T follicular helper cell (primary cell): ENCODE data around the gene DAND5.

Experiments
- DNase-seq: peaks from one replicate; pipeline ENCODE4 v3.0.0-alpha.2; 2020; ENCODE audit warnings: low read depth

DAND5 gene

DNA sequence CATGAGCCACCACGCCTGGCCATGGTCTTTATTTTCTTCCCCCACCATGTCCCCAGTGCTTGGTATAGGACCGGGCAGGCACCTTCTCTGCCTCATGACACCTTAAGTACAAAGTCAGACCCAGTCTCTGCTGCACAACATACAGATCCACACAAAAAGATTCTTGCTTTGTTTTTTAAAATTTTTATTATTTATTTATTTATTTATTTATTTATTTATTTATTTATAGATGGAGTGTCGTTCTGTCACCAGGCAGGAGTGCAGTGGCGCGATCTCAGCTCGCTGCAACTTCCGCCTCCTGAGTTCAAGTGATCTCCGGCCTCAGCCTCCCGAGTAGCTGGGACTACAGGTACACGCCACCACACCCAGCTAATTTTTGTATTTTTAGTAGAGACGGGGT is 23.4 kb downstream of the DAND5 start:
- no peak for DNase-seq

DNA sequence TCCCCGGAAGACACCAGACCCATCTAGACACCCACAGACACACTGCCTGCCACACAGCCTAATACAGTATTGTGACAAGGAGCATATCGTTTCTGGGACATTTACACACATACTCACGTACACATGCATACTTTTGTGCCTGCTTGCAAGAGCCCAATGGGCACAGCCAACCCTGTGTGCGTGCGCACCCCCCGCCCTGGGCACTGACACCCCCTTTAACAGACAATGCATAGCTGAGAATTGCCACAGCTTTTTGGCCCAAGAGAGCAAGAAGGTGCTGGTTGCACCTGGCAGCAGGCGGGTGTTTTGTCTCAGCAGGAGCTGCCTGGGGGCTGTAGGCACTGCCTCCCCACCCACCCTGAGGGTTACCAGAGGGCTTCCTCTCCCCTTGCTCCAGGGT is 24.2 kb downstream of the DAND5 start:
- DNase-seq = no peak

DNA sequence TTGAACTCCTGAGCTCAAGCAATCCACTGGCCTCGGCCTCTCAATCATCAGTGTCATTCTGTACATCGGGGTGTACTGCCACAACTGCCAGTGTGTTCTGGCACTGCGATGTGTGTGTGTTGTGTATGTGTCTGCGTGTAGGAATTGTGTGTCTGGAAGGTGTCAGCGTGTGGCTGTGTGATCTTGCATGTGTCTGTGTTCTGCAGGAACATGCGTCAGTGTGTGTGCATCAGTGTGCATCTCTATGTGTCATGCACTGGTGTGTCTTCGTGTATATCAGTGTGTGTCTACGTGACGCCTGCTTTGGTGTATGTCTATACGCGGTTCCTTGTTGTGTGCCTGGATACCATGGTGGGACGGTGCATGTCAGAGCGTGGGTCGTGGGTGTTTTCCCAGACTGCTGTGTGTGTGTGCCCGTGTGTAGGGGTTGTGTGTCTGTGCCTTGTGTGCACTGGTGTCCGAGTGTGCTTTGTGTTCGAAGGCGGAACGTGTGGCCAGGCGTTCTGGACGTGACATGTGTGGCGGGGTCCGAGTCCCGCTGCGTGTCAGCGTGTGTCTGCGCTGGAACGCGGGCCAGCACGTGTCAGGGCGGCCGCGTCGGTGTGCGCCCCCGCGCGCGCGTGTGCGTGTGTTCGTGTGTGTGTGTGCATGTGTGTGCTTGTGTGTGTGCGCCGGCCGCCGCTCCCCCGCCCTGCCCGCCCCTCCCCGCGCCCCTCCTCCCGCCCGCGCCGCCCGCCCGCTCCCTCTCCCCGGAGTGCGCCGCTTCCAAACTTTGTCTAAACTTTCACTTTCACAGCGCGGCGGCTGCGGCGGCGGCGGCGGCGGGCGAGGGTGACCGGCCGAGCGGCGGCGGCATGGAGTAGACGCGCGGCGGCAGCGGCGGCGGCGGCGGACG is 25.6 kb downstream of the DAND5 start, which contains the start of gene NFIX:
TSS of gene NFIX (plus strand) at position 775 of the 895 bp plus-strand sequence. CDS start 363 bp downstream, outside the sequence.
- DNase-seq = peak; percentile 38

DNA sequence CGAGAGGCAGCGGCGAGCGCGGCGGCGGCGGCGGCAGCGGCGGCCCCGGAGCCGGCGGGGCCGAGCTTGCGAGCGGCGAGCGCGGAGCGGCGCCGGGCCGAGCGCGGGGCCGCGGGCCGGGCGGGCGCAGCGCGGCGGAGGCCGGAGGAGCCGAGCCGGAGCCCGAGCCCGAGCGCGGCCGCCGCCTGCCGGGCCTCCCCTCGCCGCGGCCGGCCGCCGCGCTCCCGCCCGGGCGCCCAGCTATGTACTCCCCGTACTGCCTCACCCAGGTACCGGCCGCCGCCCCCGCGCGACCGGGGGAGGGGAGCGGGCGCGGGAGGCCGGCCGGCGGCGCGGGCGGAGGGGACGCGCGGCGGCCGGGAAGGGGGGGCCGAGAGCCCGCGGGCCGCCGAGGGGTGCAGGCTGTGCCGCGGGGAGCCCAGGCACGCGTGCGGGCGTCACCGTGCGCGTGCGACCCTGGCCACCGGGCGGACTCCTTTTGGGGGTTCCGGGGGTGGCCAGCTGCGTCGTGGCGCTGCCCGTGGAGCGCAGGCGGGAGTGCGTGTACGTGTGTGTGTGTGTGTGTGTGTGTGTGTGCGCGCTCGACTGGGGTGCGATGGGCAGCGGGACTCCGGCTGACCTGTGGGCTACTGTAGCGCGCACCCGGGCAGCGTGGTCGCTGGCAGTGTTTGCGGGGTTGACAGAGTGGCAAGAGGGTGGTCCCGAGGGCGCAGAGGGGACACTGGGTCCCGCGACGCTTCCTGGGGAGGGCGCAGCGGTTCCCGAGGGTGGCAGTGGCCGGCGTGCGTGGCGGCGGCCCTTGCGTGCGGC is 26.4 kb downstream of the DAND5 start:
- DNase-seq = no peak

DNA sequence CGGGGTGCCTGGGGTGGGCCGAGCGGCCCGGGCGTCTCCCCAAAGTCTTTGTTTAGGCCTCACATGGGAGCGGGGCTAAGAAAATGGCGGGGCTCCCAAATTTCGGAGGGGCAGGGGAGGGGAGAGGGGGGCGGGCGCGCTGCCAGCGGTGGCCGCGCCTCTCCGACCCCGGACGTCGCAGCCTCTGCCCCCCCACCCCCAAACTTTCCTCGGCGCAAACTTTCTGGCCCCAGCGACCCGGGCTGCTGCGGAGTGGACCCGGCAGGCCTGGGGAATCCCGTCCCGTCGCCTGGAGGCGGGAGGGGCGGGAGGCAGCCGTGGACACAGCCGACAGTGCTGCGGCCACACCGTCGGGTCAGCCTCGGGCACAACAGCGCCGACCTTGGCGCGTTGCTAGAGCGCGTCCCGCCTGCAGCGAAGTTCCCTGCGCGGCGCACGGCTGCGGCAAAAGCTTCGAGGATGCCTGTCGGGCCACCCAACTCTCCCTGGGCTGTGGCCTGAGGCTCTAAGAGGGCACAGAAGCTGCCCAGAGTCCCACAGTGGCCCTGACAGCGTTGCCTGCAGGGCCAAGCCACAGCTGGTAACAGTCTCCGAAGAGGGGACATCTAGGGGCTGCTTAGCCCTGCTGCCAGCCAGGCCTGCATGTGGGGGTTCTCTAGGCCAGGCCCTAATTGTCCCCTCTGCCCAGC is 27.2 kb downstream of the DAND5 start:
- DNase-seq = no peak

DNA sequence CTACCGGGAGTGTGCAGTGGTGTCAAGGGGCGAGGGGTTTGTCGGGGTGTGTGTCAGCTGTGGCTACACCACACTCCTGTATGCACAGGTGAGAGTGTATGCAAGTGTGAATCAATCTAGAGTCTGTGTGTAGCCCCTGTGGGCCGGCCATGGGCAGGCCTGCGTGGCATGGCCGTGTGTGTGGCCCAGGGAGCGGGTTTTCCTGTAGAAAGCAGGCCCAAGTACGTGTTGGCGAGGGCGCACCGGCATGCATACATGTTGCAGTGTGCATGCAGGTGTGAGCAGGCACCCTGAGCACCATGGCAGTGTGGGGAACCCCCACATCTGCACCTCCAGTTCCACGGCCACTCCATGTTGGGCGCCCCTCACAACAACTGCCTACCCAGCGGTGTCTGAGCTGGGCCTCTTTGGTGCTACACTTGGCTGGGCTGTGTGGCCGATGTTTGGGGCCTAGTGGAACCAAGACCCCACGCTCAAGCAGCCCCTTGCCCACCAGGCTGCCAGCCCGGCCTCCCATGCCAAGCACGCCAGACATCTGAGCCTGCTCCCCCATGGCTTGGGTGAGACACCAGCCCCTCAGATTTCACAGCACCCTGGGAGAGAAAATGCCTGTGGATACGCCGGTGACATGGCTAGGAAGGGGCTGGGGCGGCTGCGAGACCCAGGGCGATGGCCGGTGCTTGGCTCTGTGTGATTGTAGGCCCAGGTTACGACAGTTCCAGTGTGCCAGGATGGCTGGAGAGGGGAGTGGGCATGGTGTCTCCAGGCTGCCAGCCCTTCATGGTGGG is 28.0 kb downstream of the DAND5 start:
- no peak for DNase-seq

DNA sequence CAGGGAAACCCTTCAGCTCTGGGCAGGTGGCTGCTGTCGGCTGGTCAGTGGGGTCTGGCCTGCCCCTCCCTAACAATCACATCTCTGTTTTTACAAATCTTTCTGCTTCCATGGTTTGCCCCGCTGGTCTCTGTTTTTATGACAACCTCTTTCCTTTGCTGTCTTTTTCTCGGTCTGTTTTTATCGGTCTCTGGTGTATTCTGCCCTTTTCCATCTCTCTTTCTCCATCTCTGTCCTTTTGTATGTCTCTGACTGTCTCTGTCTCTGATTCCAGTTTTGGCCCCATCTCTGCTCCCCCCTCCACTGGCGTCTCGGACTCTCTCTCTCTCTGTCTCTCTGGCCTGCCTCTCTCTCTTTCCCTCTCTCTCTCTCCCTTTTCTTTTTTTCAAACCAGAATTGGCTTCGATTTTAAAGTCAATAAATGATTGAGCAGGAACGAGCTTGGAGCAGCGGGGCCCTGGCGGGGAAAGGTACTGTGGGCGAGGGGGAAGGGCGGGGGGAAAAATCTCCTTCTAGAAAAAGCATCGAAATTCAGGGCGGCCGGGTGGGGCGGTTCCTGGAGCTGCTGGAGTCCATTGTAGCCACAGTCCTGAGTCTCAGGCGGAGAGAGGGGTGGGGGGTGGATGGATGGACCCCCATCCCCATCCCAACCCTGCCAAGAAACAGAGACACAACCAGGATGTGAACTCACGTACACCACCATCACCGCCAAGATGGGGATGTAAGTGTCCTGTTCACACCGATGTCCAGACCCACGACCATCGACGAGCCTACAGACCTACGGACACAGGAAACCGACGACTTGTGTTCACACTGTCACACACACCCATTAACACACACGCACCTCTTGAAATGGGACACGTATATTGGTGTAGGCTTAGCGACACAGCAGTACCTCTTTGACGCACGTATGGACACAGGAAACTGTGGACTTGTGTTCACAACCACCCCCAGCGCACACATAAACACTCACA is 28.9 kb downstream of the DAND5 start:
- DNase-seq = no peak

DNA sequence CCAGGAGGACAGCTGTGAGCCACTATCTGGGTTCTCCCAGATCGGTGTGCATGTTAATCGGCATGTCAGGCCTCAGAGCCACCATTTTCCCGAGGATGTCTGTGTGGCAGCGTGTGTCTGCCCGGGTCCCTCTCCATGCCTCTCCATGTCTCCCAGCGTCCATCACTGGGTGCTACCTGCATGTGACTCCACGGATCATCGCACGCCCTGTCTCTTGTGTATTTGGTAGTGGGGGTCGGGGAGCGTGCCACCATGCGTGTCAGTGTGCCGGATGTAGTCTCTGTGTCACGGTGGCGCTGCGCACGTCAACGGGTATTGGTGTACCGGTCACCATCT is 31.8 kb downstream of the DAND5 start:
- no peak for DNase-seq

DNA sequence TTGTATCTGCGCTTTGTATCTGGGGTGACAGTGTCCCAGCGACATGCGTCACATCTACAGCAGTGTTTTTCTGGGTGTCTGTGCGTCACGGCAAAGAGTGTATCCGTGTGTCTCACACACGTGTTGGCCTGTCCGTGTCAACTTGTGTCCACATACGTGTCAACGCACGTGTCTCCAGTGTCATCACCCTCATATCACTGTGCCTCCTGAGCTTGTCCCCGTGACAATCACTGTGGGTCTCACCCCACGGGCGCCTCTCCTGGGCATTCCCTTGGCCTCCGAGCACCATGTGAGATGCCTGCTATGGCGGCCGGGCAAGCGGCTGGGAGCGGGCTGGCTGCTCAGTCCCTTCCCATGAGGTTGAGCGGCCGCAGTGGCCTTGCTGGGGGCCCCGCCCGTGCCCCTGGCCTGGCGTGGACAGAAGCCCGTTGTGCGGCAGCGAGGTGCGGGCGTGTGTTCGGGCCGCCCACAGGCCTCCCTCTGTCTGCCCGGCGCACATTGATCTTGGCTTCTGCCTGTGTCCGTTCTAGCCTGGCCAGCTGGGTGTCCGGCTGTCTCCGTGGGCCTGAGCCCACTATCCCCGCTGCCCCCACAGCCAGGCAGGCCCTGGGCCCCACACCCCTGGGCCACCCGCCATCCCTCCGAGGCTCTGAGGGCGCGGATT is 32.3 kb downstream of the DAND5 start:
- DNase-seq = no peak

DNA sequence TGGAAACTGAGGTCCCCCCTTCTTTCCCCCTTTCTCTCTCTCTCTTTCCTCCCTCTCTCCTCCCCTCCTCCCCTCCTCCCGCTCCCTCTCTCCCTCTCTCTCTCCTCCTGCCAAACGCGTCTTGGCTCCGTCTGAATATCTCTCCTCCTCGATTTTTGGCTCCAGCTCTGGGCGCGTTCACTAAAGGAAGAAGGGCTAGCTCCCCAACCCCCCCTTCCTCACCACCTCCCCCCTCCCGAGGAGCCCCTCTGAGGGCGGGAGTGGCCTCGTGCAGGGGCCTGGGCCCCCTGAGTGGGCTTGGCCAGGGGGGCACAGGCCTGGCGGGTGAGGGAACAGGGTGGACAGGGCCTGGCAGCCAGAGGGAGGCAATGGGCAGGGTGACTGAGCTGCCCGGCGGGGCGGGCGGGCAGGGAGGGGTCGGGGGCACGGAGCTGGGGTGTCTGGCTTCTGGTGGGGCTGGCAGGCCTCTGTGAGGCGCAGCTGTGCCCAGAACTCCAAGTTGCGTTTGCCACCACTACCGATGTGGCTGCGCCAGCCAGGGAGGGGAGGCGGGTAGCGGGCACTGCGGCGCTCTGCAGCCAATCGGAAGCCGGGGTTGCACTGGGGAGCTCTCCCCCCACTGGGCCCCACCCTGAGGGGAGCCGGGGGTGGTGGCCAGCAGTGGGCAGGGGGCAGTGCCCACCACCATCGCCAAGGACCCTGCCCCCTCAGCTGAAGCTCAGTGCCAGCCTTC is 33.0 kb downstream of the DAND5 start:
- DNase-seq = no peak

DNA sequence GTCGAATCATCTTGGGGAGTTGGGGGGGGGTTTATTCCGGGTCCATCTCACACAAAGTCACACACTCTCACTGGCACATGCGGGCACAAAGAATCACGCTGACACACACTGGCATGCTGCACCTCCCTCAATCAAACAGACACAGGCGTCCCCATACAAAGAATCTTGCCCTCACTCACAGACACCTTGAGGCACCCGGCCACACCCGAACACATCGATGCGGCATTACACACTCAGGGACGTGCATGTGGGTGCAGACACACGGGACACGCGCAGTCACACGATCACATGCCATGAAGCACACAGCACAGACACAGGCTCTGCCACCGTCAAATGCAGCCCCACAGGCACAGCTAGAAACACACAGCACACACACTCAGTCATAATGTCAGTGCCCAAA is 33.7 kb downstream of the DAND5 start:
- DNase-seq = no peak

DNA sequence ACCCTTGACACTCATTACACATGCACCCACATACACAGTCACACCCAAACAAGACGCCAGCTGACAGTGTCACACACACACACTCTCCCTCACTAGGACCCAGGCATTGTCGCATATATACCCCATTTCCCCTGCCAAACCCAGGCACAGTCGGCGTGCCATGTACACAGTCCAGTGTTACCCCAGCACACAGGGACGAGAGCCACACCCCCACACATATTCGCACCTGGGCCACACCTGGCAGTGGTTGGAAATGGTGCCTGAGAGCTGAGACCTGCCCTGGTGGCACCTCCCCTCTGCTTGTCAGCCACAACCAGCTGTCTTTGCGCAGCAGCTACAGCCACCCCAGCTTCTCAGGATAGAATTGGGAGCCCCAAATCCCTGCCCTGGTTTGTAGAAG is 34.9 kb downstream of the DAND5 start:
- no peak for DNase-seq

DNA sequence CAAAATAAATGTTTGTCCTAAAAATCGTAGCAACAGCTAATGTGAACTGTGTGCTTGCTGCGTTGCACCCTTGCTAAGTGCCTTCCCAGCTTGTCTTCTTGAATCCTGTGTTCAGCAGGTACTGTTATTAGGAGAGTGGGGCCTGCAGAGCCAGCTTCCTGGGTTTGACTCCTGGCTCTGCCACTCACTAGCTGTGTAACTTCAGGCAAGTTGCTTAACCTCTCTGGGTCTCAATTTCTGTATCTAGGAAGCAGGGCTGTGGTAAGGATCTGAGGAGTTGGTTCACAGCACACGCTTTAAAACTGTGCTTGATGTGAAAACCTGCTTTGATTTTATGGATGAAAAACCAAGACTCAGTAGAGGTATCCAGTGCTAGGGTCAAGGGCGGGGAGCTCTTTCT is 35.9 kb downstream of the DAND5 start:
- no peak for DNase-seq

DNA sequence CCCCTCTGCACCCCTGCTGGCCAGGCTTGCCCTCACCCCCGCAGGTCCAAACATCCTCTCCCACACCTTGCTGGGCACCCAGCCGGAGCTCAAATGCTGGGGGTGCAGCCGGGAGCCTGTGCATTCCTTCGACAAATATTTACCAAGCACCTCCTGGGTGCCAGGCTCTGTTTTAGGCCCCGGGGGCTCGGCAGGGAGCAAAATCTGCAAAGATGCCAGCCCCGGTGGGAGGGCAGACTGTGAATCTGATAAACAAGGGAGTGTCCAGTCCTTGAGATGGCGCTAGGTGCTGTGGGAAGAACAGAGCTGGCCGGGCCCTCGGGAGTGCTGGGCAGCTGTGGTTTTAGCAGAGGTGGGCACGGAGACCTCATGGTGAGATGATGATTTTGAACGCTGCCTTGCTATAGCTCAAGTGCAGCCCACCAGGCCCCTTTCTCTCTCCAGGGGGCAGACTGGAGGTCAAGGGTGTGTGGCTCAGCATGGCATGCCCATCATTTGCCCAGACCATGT is 36.5 kb downstream of the DAND5 start:
- DNase-seq = no peak

DNA sequence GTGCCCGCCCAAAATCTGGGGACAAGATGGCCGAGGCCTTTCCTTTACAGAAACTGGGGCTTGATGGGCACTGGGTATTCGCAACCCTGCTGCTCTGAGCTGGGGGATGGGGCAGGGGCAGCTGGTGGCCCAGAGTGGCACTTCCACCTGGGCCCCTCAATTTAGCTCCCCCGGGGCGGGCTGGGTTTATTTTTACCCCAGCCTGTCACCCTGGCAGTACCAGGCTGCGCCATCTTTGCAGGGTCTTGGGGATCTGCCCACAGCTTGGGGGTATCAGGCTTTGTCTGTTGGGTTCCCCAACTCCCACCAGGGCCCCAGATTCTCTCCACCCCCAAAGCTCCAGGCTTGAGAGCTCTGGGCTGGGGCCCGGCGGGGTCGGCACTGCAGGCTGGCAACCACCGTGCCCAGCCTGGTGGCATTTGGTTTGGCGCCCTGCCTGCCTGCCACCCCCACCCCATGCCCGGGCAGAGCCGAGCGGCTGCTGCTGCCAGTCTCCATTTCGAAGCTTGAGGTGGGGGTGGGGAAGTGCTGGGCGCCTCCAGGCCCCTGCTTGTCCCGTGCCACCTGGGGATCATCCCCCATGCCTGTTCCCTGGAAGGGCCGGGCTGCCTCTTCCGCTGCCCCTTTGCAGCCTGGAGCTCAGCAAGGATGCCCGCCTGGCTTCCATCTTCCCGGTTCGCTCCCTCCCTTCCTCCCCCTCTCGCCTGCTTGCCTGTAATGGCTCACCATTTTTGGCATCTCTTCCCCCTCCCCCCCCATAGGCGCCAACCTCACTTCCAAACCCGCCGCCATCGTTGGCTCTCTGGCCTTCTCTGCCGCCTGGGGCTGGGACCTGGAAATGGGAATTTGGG is 37.3 kb downstream of the DAND5 start:
- no peak for DNase-seq

DNA sequence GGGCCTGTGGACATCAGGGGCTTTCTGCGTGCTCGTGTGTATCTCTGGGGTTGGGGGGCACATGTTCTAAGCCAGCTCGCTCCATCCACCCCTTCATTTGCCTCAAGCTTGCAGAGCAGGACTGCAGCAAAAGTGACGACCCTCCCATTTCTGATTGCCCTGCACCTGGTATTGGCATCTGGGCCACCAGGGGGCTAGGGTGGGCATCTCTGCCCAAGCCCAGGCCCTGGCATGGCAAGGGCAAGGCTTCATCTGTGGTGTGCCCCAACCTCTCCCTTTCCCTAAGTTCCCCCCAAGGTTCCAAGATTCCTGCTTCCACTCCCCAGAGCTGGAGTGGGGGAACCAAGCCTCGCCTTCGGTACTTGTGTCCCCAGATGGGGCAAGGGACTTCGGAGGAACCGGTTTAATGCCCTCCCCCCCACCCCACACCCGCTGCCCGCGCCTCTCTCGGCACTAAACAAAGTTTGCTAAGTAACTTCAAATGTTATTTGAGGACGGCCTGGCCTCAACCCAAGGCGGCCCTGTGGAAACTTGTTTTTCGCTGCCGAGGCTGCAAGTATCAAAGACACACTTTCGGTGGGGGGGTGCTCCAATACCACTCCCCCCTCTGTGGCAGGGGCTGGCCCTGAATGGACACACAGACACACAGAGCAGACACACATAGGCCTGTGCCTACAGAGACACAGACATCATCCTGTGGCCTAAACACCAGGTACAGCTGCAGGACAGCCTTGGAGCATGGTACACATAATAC is 38.1 kb downstream of the DAND5 start:
- DNase-seq = no peak
